ENCODE results near the gene G3BP2. TPM values are rescaled to one million over a fixed set of nuclear protein-coding genes. Genes with fewer than 3 reads are reported as not detected.

G3BP2 gene
- total and polyA plus RNA-seq, 7 experiments from 2014 or later: 115 to 299 (median 164) TPM

GRCh38 chr4:75659512-75660031 is 13.6 kb downstream of the G3BP2 start:
- Mint-ChIP-seq H3K4me3 (peak overlapping the region in 1 of 10 donors; percentile 23), H3K27me3 (no peaks in the 10 kb centered on the region), H3K36me3 (peaks cover 3 to 41% (median 23%) of the 10 kb centered on the region in 5 donors), H3K4me1 (peaks cover 24 to 85% (median 75%) of the 10 kb centered on the region in 7 donors), H3K27ac (peak overlapping the region in 2 of 9 donors; percentile 78 to 79), H3K9me3 (no peaks in the 10 kb centered on the region)
- intact Hi-C loops (cut with micrococcal nuclease): loop anchor here in 1 of 2 donors (1.0 kb wide), 1 partner anchor 9 kb away; no protein-coding TSS in a partner anchor
- Histone ChIP-seq H3K9me3 (ENCODE audit: control insufficient read depth in 2 of 3, low read length in 3 of 3) (no peaks in the 10 kb centered on the region), H3K27ac (ENCODE audit: low read depth, low read length) (no peak overlapping the region), H3K36me3 (ENCODE audit: control insufficient read depth in 2 of 3, insufficient read depth in 3 of 3, low read length in 3 of 3) (peaks cover 8 to 41% (median 18%) of the 10 kb centered on the region in 3 experiments), H3K4me1 (ENCODE audit: control insufficient read depth in 2 of 2, insufficient read depth in 2 of 2, low read length in 2 of 2) (peaks cover 22 to 29% of the 10 kb centered on the region in 2 donors), H3K4me3 (ENCODE audit: low read length) (no peak overlapping the region), H3K27me3 (ENCODE audit: control insufficient read depth in 2 of 2, insufficient read depth in 2 of 2, low read length in 2 of 2) (no peaks in the 10 kb centered on the region)
- ATAC-seq (no peak), DNase-seq (no peak)
- ChIA-PET CTCF (no interaction called here), POLR2A (interaction anchor here (0.7 to 1.9 kb wide), 4 partner anchors 8 to 138 kb away, joined by 3 to 11 read pairs (median 4); partner anchors contain the start of gene G3BP2)

DNA sequence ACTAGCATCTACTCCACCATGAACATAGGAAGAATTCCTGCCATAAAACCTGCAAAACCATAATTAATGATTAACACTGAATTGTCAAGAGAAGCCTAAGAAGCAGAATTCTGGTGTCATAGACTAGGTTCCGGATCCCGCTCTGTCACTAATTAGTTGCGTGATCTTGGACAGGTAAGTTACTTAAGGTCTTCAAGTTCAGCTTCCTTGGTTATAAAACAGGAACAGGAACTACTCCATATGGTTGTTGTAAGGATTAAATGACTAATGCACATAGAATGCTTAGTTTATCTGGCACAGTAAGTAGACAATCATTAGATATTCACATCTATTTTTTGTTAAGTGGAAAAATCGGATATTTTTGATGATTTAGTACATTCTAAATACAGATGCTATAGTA is 14.3 kb downstream of the G3BP2 start:
- Mint-ChIP-seq H3K27ac (peak overlapping the region in 4 of 9 donors; percentile 23 to 79 (median 77)), H3K9me3 (no peaks in the 10 kb centered on the region), H3K4me3 (peak overlapping the region in 2 of 10 donors; percentile 6 to 55), H3K36me3 (peaks cover 3 to 46% (median 23%) of the 10 kb centered on the region in 5 donors), H3K27me3 (no peaks in the 10 kb centered on the region), H3K4me1 (peaks cover 25 to 88% (median 81%) of the 10 kb centered on the region in 7 donors)
- CTCF ChIA-PET: interaction anchor here (0.9 kb wide), 1 partner anchor 66 kb away, joined by 3 read pairs; the partner anchor contains the start of gene USO1
- H3K27me3 ChIP-seq (ENCODE audit: control insufficient read depth in 2 of 2, insufficient read depth in 2 of 2, low read length in 2 of 2): no peaks in the 10 kb centered on the region
- no peak for DNase-seq
- no peak for ATAC-seq
- no peak overlapping the region for H3K4me3 ChIP-seq (ENCODE audit: low read length)
- intact Hi-C loops (cut with micrococcal nuclease): loop anchor here in 1 of 2 donors (1.0 kb wide), 1 partner anchor 9 kb away; no protein-coding TSS in a partner anchor
- H3K36me3 ChIP-seq (ENCODE audit: control insufficient read depth in 2 of 3, insufficient read depth in 3 of 3, low read length in 3 of 3): peaks cover 8 to 48% (median 20%) of the 10 kb centered on the region in 3 experiments
- H3K9me3 ChIP-seq (ENCODE audit: control insufficient read depth in 2 of 3, low read length in 3 of 3): no peaks in the 10 kb centered on the region
- H3K27ac ChIP-seq (ENCODE audit: low read depth, low read length): no peak overlapping the region
- POLR2A ChIA-PET: interaction anchor here (0.5 to 1.9 kb wide), 6 partner anchors 8 to 330 kb away, joined by 3 to 11 read pairs (median 3); no protein-coding TSS in a partner anchor
- H3K4me1 ChIP-seq (ENCODE audit: control insufficient read depth in 2 of 2, insufficient read depth in 2 of 2, low read length in 2 of 2): peaks cover 26 to 36% of the 10 kb centered on the region in 2 donors

DNA sequence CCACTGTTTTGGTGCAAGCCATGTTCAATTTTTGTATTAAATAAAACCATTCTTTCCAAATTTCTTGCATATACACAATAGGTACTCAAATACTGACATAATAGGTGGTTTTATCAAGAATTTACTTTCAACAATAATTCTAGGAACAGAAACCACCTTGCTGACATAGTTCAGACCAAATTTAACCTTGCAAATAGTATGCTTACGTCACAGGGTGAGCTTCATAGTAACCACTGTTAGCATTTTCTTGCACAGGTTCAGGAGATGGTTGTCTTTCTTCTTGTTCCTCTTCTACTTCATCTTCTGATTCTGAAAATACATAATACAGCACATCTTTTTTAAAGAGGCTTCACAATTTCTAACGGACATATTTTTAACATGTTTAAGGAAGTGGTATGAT is 17.6 kb downstream of the G3BP2 start:
- POLR2A ChIA-PET: interaction anchor here (2.6 to 3.4 kb wide), 2 partner anchors 17 to 68 kb away, joined by 16 to 17 read pairs; partner anchors contain the start of gene USO1
- Mint-ChIP-seq H3K4me1 (peaks cover 18 to 77% (median 64%) of the 10 kb centered on the region in 7 donors), H3K36me3 (peaks cover 3 to 46% (median 20%) of the 10 kb centered on the region in 5 donors), H3K4me3 (peak overlapping the region in 8 of 10 donors; percentile 8 to 67 (median 52)), H3K9me3 (no peaks in the 10 kb centered on the region), H3K27ac (peak overlapping the region; percentile 5 to 94 (median 86)), H3K27me3 (no peaks in the 10 kb centered on the region)
- Histone ChIP-seq H3K4me3 (ENCODE audit: low read length) (no peak overlapping the region), H3K36me3 (ENCODE audit: control insufficient read depth in 2 of 3, insufficient read depth in 3 of 3, low read length in 3 of 3) (peaks cover 8 to 50% (median 32%) of the 10 kb centered on the region in 3 experiments), H3K27ac (ENCODE audit: low read depth, low read length) (peak overlapping the region; percentile 82), H3K4me1 (ENCODE audit: control insufficient read depth in 2 of 2, insufficient read depth in 2 of 2, low read length in 2 of 2) (peaks cover 26 to 36% of the 10 kb centered on the region in 2 donors), H3K27me3 (ENCODE audit: control insufficient read depth in 2 of 2, insufficient read depth in 2 of 2, low read length in 2 of 2) (no peaks in the 10 kb centered on the region), H3K9me3 (ENCODE audit: control insufficient read depth in 2 of 3, low read length in 3 of 3) (no peaks in the 10 kb centered on the region)
- intact Hi-C loops (cut with micrococcal nuclease): loop anchor here (1.0 to 2.0 kb wide), 7 partner anchors 15 to 141 kb away; partner anchors contain the start of genes G3BP2 (in 2 of the 2), CDKL2 (in 1 of the 2), RCHY1 (in 1 of the 2) and THAP6 (in 1 of the 2)
- CTCF ChIA-PET: interaction anchor here (1.0 to 3.2 kb wide), 2 partner anchors 51 to 68 kb away, joined by 3 to 16 read pairs; partner anchors contain the start of gene USO1
- peak; percentile 84 for ATAC-seq
- peak in 7 of 9 donors; percentile 36 to 81 (median 70) for DNase-seq

- Mint-ChIP-seq H3K9me3 (no peaks in the 10 kb centered on the region), H3K4me3 (peak overlapping the region in 9 of 10 donors; percentile 1 to 64 (median 56)), H3K27ac (peak overlapping the region; percentile 25 to 94 (median 86)), H3K27me3 (no peaks in the 10 kb centered on the region), H3K36me3 (peaks cover 3 to 42% (median 17%) of the 10 kb centered on the region in 5 donors), H3K4me1 (peaks cover 16 to 74% (median 60%) of the 10 kb centered on the region in 7 donors)
- peaks cover 25 to 36% of the 10 kb centered on the region in 2 donors for H3K4me1 ChIP-seq (ENCODE audit: control insufficient read depth in 2 of 2, insufficient read depth in 2 of 2, low read length in 2 of 2)
- CTCF ChIA-PET: interaction anchor here (0.6 to 3.2 kb wide), 3 partner anchors 39 to 68 kb away, joined by 3 to 16 read pairs (median 3); partner anchors contain the start of gene USO1
- POLR2A ChIA-PET: interaction anchor here (0.9 to 3.4 kb wide), 3 partner anchors 17 to 69 kb away, joined by 3 to 17 read pairs (median 16); partner anchors contain the start of gene USO1
- H3K36me3 ChIP-seq (ENCODE audit: control insufficient read depth in 2 of 3, insufficient read depth in 3 of 3, low read length in 3 of 3): peaks cover 8 to 46% (median 29%) of the 10 kb centered on the region in 3 experiments
- peak; percentile 56 for ATAC-seq
- peak overlapping the region; percentile 82 for H3K27ac ChIP-seq (ENCODE audit: low read depth, low read length)
- no peaks in the 10 kb centered on the region for H3K27me3 ChIP-seq (ENCODE audit: control insufficient read depth in 2 of 2, insufficient read depth in 2 of 2, low read length in 2 of 2)
- H3K9me3 ChIP-seq (ENCODE audit: control insufficient read depth in 2 of 3, low read length in 3 of 3): no peaks in the 10 kb centered on the region
- H3K4me3 ChIP-seq (ENCODE audit: low read length): no peak overlapping the region
- peak in 7 of 9 donors; percentile 42 to 64 (median 49) for DNase-seq
- intact Hi-C loops (cut with micrococcal nuclease): loop anchor here (1.0 to 2.0 kb wide), 8 partner anchors 14 to 193 kb away; partner anchors contain the start of genes G3BP2 (in 2 of the 2), USO1 (in 2 of the 2), CDKL2 (in 1 of the 2) and RCHY1 (in 1 of the 2)
Measured at GRCh38 chr4:75654905-75655304, 18.3 kb downstream of the G3BP2 start.

GRCh38 chr4:75653845-75654503 is 19.2 kb downstream of the G3BP2 start:
- peaks cover 16 to 66% (median 51%) of the 10 kb centered on the region in 7 donors for H3K4me1 Mint-ChIP-seq
- DNase-seq: no peak

More at GRCh38 chr4:75653845-75654503, 19.2 kb downstream of the G3BP2 start:
- no peaks in the 10 kb centered on the region for H3K9me3 ChIP-seq (ENCODE audit: control insufficient read depth in 2 of 3, low read length in 3 of 3)
- no peaks in the 10 kb centered on the region for H3K27me3 ChIP-seq (ENCODE audit: control insufficient read depth in 2 of 2, insufficient read depth in 2 of 2, low read length in 2 of 2)
- H3K4me3 Mint-ChIP-seq: peak overlapping the region in 5 of 10 donors; percentile 31 to 61 (median 49)
- H3K27me3 Mint-ChIP-seq: no peaks in the 10 kb centered on the region
- peaks cover 3 to 37% (median 16%) of the 10 kb centered on the region in 5 donors for H3K36me3 Mint-ChIP-seq
- H3K27ac ChIP-seq (ENCODE audit: low read depth, low read length): peak overlapping the region; percentile 82
- peaks cover 8 to 44% (median 22%) of the 10 kb centered on the region in 3 experiments for H3K36me3 ChIP-seq (ENCODE audit: control insufficient read depth in 2 of 3, insufficient read depth in 3 of 3, low read length in 3 of 3)
- H3K27ac Mint-ChIP-seq: peak overlapping the region; percentile 5 to 94 (median 86)
- ATAC-seq: no peak
- peaks cover 19 to 36% of the 10 kb centered on the region in 2 donors for H3K4me1 ChIP-seq (ENCODE audit: control insufficient read depth in 2 of 2, insufficient read depth in 2 of 2, low read length in 2 of 2)
- ChIA-PET CTCF (interaction anchor here (0.6 to 3.2 kb wide), 3 partner anchors 55 to 69 kb away, joined by 3 to 16 read pairs (median 3); partner anchors contain the start of gene USO1), POLR2A (interaction anchor here (0.9 to 3.4 kb wide), 3 partner anchors 18 to 70 kb away, joined by 3 to 17 read pairs (median 16); partner anchors contain the start of gene USO1)
- intact Hi-C loops (cut with micrococcal nuclease): loop anchor here in 1 of 2 donors (1.0 to 2.0 kb wide), 3 partner anchors 13 to 194 kb away; partner anchors contain the start of gene USO1
- no peak overlapping the region for H3K4me3 ChIP-seq (ENCODE audit: low read length)
- H3K9me3 Mint-ChIP-seq: no peaks in the 10 kb centered on the region
